T-helper 17 cell (primary cell): ENCODE measurements around the gene IDH1. TPM values are rescaled to one million over a fixed set of nuclear protein-coding genes. Genes with fewer than 3 reads are reported as not detected.
"Not testable (repeated sequence)": the region's sequence is repeated elsewhere in the genome, so short reads cannot be mapped to it uniquely, and the experiment has no call there.

ENCODE experiments used
- ATAC-seq: fragments of 150-1000 bp; cut with Tn5 transposase; 2 replicates; pipeline ENCODE4 v1.10.0; 2021; ENCODE audit warnings: mild to moderate bottlenecking, moderate library complexity
- DNase-seq, 3 donors: peaks; one replicate each; pipeline versions ENCODE4 v3.0.0 to v3.0.0-alpha.2; 2020 to 2021
- H3K9me3 ChIP-seq: one replicate; pipeline ENCODE4 v1.7.0; 2013; ENCODE audit warnings: low read length, mild to moderate bottlenecking; ENCODE audit not compliant: control insufficient read depth, poor library complexity, severe bottlenecking
- H3K27ac Mint-ChIP-seq: one replicate; pipeline ENCODE4 v1.8.0; 2022; ENCODE audit warnings: mild to moderate bottlenecking, moderate library complexity, mixed read lengths
- H3K27me3 Mint-ChIP-seq: one replicate; pipeline ENCODE4 v1.8.0; 2022; ENCODE audit warnings: mixed read lengths
- H3K36me3 Mint-ChIP-seq: one replicate; pipeline ENCODE4 v1.8.0; 2022; ENCODE audit warnings: low read depth, mixed read lengths
- H3K4me1 Mint-ChIP-seq: one replicate; pipeline ENCODE4 v1.8.0; 2022; ENCODE audit warnings: mild to moderate bottlenecking, mixed read lengths
- H3K4me3 Mint-ChIP-seq: one replicate; pipeline ENCODE4 v1.8.0; 2022; ENCODE audit warnings: mild to moderate bottlenecking, moderate library complexity, mixed read lengths
- total RNA-seq, 4 donors: library from RNA in 2 of 4; stranded (reverse) in 2 of 4; gene quantifications; one replicate each; pipeline ENCODE4 v1.2.3 and lab custom pipeline; 2022 to 2026

Gene IDH1
- total RNA-seq, 2 donors from 2014 or later, result 3.5 to 5.8 TPM

- DNase-seq (no peak), ATAC-seq (no peak)
- peak overlapping the region; percentile 75 for H3K27ac Mint-ChIP-seq
- H3K36me3 Mint-ChIP-seq, result peaks cover 7% of the 10 kb centered on the region
- no peaks in the 10 kb centered on the region for H3K9me3 ChIP-seq
- no peaks in the 10 kb centered on the region for H3K27me3 Mint-ChIP-seq
- H3K4me1 Mint-ChIP-seq, result peaks cover 26% of the 10 kb centered on the region
- H3K4me3 Mint-ChIP-seq, result no peak overlapping the region
Observed at GRCh38 chr2:208269091-208269490, 14.2 kb upstream of the IDH1 start.

DNA sequence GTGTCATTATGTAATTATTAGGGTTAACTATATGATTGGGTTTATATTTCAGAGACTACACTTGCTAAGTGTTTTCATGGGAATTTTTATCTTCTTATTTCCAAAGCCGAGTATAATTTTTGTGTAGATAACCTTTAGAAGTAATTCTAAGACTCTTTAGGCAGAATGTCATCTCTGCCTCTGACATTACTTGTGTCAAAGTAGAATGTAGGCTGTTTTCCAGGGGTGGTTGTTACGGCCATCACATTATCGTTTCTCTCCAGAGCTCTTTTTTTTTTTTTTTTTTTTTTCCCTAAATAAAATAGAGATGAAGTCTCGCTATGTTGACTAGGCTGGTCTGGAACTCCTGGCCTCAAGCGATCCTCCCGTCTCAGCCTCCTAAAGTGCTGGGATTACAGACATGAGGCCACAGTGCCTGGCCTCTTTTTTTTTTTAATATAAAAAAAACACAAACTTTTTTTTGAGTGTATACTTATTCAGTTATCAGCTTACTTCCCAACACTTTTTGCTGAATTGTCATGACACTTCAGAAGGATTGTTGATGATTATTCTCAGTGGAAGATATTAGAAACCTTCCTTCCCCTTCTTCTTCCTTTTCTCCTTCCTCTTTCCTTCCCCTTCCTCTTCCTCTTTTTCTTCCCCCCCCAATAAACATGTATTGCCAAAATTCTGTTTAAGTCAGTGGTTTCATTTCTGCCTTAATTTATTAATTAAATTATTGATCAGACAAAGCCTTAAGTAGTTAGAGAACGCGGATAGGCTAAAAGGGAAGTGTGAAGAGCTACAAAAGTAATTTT lies 13.5 kb upstream of the IDH1 start:
- Mint-ChIP-seq H3K27me3 (no peaks in the 10 kb centered on the region), H3K36me3 (peaks cover 4% of the 10 kb centered on the region), H3K4me3 (peak overlapping the region; percentile 19), H3K27ac (peak overlapping the region; percentile 96), H3K4me1 (peaks cover 30% of the 10 kb centered on the region)
- no peak for DNase-seq
- no peaks in the 10 kb centered on the region for H3K9me3 ChIP-seq
- no peak for ATAC-seq

DNA sequence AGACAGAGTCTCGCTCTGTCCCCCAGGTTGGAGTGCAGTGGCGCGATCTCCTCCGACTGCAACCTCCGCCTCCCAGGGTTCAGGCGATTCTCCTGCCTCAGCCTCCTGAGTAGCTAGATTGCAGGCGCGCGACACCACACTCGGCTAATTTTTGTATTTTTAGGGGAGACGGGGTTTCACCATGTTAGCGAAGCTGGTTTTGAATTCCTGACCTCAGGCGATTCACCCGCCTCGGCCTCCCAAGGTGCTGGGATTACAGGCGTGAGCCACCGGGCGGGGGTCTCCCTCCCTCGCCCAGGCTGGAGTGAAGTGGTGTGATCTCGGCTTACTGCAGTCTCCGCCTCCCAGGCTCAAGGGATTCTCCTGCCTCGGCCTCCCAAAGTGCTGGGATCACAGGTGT lies 12.7 kb upstream of the IDH1 start:
- H3K27me3 Mint-ChIP-seq, H3K9me3 ChIP-seq, ATAC-seq, DNase-seq, H3K36me3 Mint-ChIP-seq: not testable (repeated sequence)
- Mint-ChIP-seq H3K4me3 (peak overlapping the region; percentile 98), H3K4me1 (peaks cover 33% of the 10 kb centered on the region), H3K27ac (peak overlapping the region; percentile 96)

DNA sequence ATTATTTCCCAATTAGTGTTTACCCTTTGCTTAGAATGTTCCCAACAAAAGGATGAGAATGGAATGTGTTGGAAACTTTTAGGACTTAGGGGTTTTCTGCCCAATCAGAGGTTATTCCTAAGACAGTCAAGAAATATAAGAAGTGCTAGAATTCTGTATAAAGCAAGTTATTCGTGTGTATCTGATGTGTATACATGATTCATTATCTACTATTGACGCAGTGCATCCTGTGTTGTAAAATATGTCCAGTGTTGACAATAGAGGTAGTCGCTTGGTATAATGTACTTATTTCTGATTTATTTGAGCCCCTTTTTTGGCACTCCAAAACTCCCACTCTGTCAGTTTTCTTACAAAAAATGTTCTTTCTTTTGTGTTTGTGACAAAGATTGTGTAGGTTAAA lies 12.1 kb upstream of the IDH1 start:
- H3K27me3 Mint-ChIP-seq, result no peaks in the 10 kb centered on the region
- DNase-seq (no peak), ATAC-seq (no peak)
- H3K36me3 Mint-ChIP-seq, result peaks cover 4% of the 10 kb centered on the region
- H3K27ac Mint-ChIP-seq, result peak overlapping the region; percentile 96
- peaks cover 33% of the 10 kb centered on the region for H3K4me1 Mint-ChIP-seq
- peak overlapping the region; percentile 98 for H3K4me3 Mint-ChIP-seq
- no peaks in the 10 kb centered on the region for H3K9me3 ChIP-seq

- DNase-seq, result no peak
- peak; percentile 12 for ATAC-seq
- Mint-ChIP-seq H3K27ac (peak overlapping the region; percentile 96), H3K27me3 (no peaks in the 10 kb centered on the region), H3K36me3 (peaks cover 3% of the 10 kb centered on the region), H3K4me3 (peak overlapping the region; percentile 98), H3K4me1 (peaks cover 33% of the 10 kb centered on the region)
- H3K9me3 ChIP-seq, result no peaks in the 10 kb centered on the region
Observed at GRCh38 chr2:208266553-208266893, 11.7 kb upstream of the IDH1 start.

DNA sequence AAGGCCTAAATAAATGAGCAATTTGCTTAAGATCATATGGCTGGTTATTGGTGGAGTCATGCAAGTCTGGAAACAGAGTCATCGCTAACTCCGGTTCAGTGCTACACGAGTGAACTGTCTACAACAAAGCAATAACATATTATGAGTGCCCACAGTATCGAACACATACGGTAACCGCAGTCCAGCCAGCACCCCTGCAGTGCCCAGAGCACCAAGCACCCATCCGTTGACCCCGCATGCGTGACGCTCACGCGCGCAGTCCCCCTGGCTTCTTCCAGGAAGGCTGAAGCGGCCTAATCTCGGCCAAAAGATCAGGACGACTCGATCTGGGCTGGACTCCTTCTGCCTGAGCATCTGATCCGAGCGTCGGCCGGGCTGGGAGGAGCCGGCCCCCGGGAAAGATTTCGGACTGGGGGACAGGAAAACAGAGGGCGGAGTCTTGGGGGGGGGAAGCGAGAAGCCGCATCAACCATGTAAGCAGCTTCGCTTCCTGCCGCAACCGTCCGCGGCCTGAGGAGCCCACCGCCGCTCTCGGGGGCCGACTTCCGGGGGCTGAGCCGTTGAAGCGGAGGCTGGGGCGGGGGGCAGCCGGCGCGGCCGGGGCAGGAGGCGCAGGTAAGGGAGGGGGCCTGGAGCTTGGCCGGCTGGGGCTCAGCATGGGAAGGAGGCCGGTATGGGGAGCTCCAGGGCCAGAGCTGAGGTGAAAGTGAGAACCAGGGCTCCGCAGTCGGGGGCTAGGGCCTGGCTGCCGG lies 11.1 kb upstream of the IDH1 start, which contains the start of gene PIKFYVE:
Gene PIKFYVE, plus strand, starts transcription at position 455 of the 752 bp plus-strand sequence. CDS start 5,265 bp downstream, outside the sequence.
- peak within 1 kb of the TSS; percentile 98 for H3K4me3 Mint-ChIP-seq
- ATAC-seq (peak; percentile 90), DNase-seq (peak; percentile 68 to 79 (median 71))
- H3K4me1 Mint-ChIP-seq, result peaks cover 29% of the 10 kb centered on the region
- no peaks in the 10 kb centered on the region for H3K9me3 ChIP-seq
- no peaks in the 10 kb centered on the region for H3K27me3 Mint-ChIP-seq
- peak within 1 kb of the TSS; percentile 96 for H3K27ac Mint-ChIP-seq
- H3K36me3 Mint-ChIP-seq, result no peaks in the 10 kb centered on the region

DNA sequence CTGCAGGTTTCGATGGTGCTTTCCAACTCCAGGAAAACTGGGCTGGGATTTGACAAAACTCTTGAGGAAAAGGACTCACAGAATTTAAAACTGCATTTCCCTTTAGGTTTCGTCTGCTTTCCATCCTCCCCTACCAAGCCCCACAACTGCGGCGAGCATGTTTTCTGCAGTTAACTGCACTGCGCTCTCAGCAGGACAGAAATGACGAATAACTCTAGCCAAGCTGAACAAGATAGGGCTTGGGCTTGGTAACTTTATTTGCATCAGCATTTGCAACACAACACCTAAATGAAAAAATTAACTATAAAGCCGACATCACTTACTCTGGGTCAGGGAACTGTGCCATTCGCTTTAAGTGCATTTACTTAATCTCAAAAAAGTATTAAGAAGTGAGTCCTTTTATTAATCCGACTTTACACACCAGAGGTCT lies 10.5 kb upstream of the IDH1 start:
- ATAC-seq, result peak; percentile 51
- H3K36me3 Mint-ChIP-seq, result no peaks in the 10 kb centered on the region
- H3K9me3 ChIP-seq, result no peaks in the 10 kb centered on the region
- H3K27me3 Mint-ChIP-seq, result no peaks in the 10 kb centered on the region
- peak overlapping the region; percentile 98 for H3K4me3 Mint-ChIP-seq
- peak in 1 of 3 donors; percentile 15 for DNase-seq
- peak overlapping the region; percentile 96 for H3K27ac Mint-ChIP-seq
- H3K4me1 Mint-ChIP-seq, result peaks cover 29% of the 10 kb centered on the region

DNA sequence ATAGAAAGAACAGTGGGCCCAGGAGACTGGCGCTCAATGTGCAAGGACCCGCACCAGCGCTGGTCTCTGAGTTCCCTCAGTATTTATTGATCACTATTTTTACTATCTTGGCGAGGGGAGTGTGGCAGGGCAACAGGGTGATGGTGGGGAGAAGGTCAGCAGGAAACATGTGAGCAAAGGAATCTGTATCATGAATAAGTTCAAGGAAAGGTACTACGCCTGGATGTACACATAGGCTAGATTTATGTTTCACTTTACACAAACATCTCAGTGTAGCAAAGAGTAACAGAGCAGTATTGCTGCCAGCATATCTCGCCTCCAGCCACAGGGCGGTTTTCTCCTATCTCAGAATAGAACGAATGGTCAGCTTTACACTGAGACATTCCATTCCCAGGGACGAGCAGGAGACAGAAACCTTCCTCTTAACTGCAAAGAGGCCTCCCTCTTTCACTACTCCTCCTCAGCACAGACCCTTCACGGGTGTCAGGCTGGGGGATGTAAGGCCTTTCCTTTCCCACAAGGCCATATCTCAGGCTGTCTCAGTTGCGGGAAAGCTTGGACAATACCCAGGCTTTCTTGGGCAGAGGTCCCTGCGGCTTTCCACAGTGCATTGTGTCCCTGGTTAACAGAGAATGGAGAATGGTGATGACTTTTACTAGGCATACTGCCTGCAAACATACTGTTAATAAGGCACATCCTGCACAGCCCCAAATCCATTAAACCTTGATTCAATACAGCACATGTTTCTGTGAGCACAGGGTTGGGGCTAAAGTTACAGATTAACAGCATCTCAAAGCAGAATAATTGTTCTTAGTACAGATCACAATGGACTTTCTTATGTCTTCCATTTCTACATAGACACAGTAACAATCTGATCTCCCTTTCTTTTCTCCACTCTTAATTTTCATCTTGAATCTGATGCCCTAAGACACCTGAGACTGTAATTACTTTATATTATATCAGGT lies 2.3 kb upstream of the IDH1 start:
- H3K27me3 Mint-ChIP-seq, H3K27ac Mint-ChIP-seq, H3K4me3 Mint-ChIP-seq, H3K36me3 Mint-ChIP-seq, ATAC-seq, DNase-seq, H3K9me3 ChIP-seq: not testable (repeated sequence)
- H3K4me1 Mint-ChIP-seq, result peaks cover 14% of the 10 kb centered on the region

- peaks cover 14% of the 10 kb centered on the region for H3K4me1 Mint-ChIP-seq
- ATAC-seq (no peak), DNase-seq (no peak)
- no peaks in the 10 kb centered on the region for H3K27me3 Mint-ChIP-seq
- H3K4me3 Mint-ChIP-seq, result peak overlapping the region; percentile 100
- H3K9me3 ChIP-seq, result no peaks in the 10 kb centered on the region
- peaks cover 3% of the 10 kb centered on the region for H3K36me3 Mint-ChIP-seq
- peak overlapping the region; percentile 49 for H3K27ac Mint-ChIP-seq
Observed at GRCh38 chr2:208256192-208256782, 1.4 kb upstream of the IDH1 start.

DNA sequence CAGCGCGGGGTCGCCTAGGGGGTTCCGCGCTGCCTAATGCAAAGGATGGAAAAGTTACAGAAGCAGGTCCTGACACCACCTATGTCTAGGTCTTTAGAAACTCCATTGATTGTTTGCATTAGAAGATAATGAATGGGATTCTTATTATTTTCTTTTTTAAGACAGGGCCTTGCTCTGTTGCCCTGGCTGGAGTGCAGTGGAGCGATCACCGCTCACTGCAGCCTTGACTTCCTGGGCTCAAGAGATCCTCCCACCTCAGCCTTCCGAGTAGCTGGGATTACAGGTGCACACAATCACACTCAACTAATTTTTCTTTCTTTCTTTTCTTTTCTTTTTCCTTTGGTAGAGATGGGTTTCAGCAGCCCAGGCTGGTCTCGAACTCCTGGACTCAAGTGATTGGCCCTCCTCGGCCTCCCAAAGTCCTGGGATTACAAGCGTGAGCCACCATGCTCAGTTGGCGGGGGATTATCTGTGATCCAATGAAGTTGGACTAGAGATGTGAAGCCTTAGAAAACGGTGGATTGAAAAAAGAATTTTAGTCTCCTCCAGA lies 761 bp upstream of the IDH1 start:
- no peak for ATAC-seq
- H3K27me3 Mint-ChIP-seq, result no peaks in the 10 kb centered on the region
- peak overlapping the region; percentile 49 for H3K27ac Mint-ChIP-seq
- DNase-seq, result no peak
- no peaks in the 10 kb centered on the region for H3K9me3 ChIP-seq
- peak overlapping the region; percentile 100 for H3K4me3 Mint-ChIP-seq
- H3K4me1 Mint-ChIP-seq, result peaks cover 14% of the 10 kb centered on the region
- H3K36me3 Mint-ChIP-seq, result peaks cover 4% of the 10 kb centered on the region

DNA sequence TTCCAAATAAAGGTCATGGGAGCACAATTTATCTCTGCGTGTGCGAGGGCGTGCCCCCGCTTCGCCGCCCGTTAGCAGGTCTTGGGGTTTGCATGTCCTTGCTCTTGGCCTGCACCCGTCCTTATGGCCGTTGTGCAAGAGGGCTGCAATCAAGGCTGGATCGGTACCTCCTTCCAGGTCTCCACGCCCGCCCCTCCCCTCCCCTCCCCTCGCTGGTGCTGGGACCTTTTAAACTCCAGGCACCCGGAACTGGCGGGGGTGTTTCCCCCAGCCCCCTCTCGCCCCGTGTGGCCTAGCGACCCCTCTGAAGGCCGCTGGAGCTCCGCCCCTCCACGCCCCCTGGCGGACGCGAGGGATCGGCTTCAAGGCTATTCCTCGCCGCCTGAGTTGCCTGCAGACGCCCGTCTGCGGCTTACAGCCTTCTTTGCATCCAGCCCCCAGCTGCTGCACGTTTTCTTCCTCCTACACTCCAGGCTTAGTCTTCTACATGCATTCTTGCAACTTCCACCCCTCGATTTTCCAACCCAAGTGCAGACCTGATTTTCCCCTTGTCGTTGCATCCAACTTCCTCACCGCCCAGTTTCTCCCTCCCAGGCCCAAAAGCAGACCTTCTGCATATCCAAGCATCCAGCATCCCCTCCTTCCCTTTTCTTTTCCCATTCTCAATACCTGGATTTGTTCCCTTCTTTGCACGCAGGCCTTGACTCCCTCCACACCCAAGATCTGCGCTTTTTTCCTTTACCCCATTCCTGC lies 577 bp downstream of the IDH1 start:
- no peaks in the 10 kb centered on the region for H3K9me3 ChIP-seq
- Mint-ChIP-seq H3K27ac (peak overlapping the region; percentile 84), H3K4me1 (peaks cover 11% of the 10 kb centered on the region), H3K36me3 (peaks cover 4% of the 10 kb centered on the region), H3K27me3 (no peaks in the 10 kb centered on the region), H3K4me3 (peak overlapping the region; percentile 100)
- DNase-seq (peak; percentile 71 to 81 (median 79)), ATAC-seq (peak; percentile 73)
